Retina (tissue), 1 donor: ENCODE measurements around the gene SLC25A46.
"Not testable (repeated sequence)": the region's sequence is repeated elsewhere in the genome, so short reads cannot be mapped to it uniquely, and the experiment has no call there.

Experiments
- DNase-seq: peaks from one replicate; pipeline ENCODE4 v3.0.0-alpha.2; 2016

The SLC25A46 gene

DNA sequence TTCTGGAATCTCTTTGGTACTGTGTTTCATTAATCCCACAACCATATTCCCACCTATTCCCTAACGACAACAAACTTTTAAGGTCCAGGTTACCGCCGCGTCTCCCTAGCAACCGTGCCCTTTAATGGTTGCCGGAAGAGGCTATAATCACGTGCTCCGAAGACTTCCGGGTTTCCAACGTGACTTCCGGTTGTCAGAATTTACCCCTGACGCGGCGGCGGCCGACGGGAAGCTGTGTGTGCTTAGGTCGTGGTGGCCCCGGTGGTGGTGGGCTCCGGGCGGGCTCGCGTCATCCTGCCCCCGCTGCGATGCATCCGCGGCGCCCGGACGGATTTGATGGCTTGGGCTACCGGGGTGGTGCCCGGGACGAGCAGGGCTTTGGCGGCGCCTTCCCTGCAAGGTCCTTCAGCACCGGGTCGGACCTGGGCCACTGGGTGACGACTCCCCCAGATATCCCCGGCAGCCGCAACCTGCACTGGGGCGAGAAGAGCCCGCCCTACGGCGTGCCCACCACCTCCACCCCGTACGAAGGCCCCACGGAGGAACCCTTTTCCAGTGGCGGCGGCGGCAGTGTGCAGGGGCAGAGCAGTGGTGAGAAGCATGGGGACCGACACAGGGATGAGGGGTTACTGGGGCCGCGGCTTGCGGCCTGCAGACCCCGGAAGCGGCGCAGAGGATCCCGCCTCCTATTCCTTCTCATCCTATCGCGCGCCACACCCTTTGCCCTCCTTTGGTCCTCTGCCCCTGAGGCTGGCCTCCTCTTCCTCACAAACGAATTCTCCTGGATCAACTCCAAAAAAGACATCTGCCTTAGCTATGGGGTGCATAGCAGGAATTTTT is at the start of gene SLC25A46:
TSS of gene SLC25A46 (plus strand) at position 196 of the 840 bp plus-strand sequence. CDS start at position 309, 113 bp downstream.
- peak; percentile 98 for DNase-seq

DNA sequence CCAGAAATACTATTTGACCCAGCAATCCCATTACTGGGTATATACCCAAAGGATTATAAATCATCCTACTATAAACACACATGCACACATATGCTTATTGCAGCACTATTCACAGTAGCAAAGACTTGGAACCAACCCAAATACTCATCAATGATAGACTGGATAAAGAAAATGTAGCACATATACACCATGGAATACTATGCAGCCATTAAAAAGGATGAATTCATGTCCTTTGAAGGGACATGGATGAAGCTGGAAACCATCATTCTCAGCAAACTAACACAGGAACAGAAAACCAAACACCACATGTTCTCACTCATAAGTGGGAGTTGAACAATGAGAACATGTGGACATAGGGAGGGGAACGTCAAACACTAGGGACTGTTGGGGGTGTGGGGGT is 48.2 kb upstream of the SLC25A46 start:
- DNase-seq, result not testable (repeated sequence)

DNA sequence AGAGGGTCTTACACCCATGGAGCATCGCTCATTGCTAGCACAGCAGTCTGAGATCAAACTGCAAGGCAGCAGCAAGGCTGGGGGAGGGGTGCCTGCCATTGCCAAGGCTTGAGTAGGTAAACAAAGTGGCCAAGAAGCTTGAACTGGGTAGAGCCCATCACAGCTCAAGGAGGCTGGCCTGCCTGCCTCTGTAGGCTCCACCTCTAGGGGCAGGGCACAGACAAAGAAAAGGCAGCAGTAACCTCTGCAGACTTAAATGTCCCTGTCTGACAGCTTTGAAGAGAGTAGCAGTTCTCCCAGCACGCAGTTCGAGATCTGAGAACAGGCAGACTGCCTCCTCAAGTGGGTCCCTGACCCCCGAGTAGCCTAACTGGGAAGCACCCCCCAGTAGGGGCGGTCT is 46.1 kb upstream of the SLC25A46 start:
- not testable (repeated sequence) for DNase-seq

DNA sequence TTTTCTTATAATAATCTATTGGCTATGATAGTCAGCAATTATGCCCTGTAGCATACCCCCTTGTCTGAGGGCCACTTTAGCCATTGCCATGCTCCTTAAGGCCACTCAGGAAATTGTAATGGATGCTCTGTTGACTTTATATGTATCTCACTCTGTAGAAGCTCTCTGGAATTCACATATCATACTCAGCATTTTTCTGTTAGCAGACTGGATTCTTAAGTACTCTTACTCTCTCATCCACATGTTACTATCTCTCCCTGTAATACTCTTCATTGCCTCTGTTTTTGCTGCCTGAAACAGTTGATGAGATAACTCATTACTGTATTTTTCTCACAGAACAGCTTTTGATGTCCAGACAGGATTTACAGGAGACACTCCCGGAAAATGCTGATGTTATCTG is 36.5 kb upstream of the SLC25A46 start:
- DNase-seq, result no peak

DNA sequence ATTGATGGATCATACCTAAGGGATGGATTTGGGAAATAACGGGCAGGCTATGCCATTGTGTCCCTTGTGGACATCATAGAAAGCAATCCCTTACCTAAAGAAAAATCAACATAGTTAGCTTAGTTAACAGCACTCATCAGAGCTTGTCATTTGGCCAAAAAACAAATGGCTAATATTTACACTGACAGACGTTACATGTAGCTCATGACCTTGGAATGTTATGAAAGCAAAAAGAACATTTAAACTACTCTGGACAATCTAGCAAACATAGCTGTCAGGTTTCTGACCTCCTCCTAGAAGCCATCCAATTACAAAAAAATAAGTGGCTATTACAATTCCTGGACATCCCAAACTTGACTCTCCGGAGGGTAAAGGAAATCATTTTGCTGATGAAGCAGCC is 36.1 kb upstream of the SLC25A46 start:
- DNase-seq, result no peak

DNA sequence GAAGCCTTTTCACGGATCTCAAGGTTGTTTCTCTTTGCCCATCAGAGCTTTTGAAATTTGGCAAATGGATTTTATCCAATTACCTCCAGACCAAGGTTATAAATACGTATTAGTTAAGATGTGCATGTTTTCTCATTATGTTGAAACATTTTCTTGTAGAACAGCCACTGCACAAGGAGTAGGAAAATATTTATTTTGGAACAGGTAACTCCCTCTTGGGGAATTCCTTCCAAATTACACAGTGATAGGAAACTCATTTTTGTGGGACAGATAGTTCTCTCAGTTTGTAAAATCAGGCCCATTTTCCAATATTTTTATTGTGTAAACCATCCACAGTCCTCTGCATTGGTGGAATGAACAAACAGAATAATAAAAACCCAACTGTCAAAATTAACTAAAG is 35.3 kb upstream of the SLC25A46 start:
- no peak for DNase-seq

DNA sequence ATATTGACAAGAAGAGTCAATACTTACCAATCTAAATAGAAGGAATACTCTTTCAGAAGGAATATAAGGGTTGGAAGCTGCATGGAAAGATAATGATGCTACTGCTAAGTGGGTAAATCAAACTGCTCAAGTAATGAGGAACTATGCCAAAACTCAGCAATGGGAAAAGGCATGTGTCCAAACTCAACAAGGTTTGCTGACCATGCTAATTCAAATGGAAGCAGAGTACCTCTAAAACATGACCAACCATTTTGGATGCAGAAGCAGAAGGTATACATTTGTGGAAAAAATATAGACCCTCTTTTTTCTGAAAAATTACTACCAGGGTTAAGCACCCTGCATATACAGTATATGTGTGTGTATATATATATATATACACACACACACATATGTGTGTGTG is 33.5 kb upstream of the SLC25A46 start:
- no peak for DNase-seq

DNA sequence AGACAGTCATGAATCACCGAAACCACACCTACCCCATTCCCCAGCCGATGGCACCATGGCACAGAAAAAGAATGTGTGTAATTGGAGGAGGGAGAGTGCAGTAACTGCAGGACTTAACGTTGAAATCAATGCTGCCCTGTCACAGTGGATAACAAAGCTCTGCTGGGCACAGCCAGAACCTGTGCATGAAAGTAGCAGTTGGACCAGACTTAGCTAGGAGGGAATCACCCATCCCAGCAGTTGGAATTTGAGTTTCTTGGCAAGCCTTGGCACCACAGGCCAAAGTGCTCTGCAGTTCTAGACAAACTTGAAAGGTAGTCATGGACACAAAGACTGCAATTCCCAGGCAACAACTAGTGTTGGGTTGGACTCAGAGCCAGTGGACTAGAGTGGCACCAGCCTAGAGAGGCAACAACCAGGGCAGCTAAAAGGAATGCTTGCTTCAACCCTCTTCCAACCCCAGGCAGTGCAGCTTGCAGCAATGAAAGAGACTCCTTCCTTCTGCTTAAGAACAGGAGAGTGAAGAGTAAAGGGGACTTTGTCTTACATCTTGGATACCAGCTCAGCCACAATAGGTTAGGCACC is 31.5 kb upstream of the SLC25A46 start:
- no peak for DNase-seq

DNA sequence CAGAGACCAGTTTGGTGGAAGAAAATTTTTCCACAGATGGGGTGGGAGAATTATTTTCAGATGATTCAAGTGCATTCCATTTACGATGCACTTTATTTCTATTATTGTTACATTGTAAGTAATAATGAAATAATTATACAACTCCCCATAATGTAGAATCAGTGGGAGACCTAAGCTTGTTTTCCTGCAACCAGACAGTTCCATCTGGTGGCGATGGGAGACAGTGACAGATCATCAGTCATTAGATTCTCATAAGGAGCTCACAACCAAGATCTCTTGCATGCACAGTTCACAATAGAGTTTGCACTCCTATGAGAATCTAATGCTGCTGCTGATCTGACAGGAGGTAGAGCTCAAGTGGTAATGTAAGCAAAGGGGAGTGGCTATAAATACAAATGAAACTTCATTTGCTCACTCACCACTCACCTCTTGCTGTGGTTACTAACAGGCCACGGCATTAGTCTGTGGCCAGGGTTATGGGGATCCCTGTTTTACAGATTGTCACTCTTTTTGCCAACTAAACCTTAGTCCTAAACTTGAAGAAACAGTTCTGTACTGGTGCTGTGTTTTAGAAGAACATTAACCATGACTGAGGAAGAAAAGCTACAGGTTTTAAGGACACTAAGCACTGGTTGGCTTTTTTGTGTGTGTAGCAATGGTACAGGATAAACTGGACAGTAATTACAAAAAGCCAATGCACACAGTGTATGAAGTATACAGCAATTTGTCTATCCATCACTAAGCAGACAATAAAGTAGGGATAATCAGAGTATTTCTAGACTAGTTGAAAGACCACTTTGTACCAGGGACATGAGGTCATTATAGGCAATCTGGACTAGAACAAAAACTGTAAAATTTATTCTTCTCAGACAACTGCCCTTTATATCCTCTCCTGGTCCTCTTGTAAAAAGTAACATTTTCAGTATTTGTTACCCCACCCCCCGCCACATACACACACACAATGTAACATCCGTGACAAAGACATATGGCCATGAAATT is 22.3 kb upstream of the SLC25A46 start:
- DNase-seq, result no peak

DNA sequence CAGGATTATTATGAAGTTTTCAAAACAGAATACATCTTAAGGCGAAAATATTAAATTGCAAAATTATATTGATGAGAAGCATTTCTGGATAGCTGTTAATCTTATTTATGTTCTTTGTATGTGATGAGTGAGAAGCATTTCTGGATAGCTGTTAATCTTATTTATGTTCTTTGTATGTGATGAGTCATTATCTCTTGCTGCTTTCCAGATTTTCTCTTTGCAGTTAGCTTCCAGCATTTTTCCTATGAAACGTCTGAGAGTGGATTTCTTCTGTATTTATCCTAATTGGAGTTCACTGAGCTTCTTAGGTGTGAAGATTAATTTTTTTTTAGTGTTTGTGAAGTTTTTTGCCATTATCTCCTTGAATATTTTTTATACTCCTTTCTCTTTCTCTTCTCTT is 20.5 kb upstream of the SLC25A46 start:
- DNase-seq, result no peak

DNA sequence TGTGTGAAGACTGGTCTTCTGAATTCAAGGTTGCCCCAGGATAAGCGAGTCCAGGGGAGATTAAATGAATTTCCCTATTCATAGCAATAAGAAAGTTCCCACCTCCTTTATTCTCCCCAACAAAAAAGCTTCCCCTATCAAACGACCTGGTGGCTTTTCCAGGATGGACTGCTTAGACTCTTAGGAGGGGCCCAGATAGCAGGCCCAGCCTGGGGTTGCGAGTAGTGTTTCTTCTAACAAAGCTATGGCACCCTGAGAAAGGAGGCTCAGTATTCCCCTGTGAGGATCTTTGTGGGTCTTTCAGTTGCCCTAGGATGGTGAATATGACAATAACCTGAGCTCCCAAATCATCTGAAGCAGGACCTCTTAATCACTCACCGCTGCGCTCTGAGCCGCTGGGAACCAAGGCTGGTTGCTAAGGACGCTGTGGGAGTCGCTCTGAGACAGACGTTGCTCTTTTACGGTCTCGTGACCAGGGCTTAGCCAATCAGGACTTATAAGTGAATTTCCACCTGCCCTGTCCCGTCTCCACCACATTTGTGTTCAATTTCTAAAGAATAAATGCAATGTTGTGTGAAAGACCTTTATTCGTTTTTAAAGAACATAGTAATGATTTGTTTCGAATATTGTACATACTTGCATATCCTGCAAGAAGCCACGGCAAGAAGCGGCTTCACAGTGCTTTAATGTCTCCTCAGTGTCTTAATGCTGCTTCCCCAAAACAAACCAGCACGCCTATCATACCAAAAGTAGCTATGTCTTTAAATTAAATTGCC is 12.4 kb upstream of the SLC25A46 start, which contains the start of gene TMEM232:
TSS of gene TMEM232 (minus strand) at position 423 of the 776 bp plus-strand sequence. CDS start 59,319 bp downstream, outside the sequence.
- DNase-seq, result peak; percentile 80

DNA sequence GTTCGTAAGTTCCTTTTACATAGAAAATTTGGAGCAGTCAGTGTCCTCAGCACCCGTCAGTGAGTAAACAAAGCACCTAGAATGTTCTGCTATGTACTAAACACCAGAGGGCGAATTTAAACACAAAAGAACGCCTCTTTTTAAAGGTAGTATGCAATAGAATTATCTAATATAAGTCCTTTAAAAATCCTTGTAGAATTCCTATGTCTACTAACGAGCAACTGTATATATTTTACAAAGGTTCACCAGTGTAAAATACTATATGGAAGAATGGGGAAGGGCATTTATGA is 11.8 kb upstream of the SLC25A46 start:
- DNase-seq, result no peak

DNA sequence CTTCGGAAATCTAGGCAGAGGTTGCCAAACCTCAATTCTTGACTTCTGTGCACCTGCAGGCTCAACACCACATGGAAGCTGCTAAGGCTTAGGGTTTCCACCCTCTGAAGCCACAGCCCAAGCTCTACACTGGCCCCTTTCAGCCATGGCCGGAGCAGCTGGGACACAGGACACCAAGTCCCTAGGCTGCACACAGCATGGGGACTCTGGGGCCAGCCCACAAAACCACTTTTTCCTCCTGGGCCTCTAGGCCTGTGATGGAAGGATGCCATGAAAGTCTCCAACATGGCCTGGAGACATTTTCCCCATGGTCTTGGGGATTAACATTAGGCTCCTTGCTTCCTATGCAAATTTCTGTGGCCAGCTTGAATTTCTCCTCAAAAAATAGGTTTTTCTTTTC is 7.3 kb upstream of the SLC25A46 start:
- not testable (repeated sequence) for DNase-seq

DNA sequence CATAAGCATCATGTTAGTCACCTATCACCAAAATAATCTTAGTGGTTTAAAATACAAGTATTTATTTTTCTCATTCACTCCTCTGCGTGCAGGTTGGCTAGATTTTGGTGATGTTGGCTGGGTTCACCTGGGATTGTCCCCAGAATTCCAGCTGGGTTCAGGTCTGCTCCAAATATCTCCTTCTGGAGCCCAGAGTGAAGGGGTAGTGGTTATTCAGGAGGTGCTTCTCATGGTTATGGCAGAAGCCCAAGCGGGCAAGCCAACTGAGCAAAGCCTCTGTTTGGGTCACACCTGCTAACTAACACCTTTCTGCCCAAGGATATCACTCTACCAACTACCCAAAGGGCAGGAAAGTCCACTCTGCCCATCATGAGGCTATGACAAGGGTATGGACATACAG is 4.7 kb upstream of the SLC25A46 start:
- DNase-seq, result no peak

DNA sequence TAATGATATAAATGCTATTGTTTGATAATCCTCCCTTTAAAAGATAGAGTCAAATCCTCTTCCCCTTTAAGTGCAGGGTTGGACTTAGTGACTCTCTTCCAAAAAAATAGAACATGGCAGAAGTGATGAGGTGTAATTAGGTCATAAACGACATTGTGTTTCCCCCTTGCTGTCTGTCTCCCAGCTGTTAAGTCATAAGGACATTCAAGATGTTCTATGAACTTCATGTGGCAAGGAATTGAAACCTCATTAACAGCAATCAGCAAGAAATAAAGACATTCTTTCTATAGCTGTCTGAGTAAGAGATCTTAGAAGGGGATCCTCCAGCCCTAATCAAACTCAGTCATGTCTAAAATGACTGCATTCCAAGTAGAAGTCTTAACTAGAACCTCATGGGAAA is 3.3 kb upstream of the SLC25A46 start:
- DNase-seq, result no peak

DNA sequence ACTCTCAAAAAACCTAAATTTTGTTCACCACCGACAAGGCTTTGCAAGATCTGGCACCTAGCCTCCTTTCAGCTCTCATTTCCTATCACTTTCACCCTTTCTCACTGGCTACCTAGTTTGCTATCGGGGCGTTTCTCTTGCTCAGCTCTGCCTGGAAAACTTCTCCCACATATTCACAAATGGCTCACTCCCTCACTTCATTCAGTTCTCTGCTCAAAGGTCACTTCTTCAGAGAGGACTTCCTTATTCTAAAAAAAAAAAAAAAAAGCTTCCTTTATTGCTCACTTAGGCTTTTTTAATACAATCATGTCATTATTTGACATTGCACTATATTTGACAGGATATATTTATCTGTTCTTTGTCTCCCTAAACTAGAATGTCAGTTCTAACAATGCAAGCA is 2.1 kb upstream of the SLC25A46 start:
- DNase-seq, result no peak

DNA sequence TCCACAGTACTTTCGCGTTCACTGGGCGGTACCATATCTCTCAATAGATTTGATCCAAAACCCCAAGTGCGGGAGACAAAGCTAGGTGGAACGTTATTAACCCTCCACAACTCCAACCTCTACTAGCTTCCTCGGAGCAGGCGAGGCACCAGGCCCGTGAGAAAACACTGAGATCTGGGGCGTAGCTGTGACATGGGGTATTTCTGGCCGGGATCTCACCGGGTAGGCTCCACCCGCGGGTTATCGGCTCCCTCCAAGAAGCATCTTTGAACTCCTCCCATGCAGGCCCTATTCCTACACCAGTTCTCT is 350 bp upstream of the SLC25A46 start:
- no peak for DNase-seq

DNA sequence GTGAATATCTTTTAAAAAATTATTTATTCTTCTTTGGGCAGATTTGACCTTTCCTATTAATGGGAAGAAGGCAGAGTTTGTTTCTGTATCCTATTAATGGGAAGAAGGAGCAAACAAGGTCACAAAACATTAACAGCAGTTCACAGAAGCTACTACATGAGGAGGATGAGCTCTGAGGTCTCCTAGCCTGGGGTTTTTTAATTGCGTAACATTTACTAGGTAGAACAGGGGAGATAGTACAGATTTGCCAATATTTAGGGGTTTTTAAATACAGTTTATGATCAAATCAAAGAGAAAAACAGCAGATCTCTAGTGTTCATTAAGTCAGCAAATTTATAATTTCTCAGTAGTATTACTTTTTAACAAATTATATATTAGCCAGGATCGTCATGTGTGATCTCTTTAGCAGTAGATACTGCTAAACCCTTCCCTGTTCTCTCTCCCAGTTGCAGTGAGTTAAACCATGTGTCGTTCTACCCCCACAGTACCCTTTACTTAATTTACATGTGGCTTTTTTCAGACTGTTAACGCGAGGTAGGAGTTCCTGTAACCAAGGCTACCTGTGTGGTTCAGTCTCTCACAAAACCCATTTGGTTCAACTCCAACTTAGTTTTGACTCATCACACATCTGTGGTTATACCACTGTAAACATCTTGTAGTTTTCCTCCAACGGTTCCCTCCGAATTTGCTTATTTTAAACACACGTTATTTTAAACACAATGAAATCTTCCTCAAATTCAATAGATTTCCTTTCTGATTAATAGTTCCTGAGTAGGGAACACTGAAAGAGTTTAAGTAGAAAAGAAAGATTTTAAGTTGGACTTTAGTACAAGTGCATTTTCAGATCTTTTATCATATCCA is 13.3 kb downstream of the SLC25A46 start:
- DNase-seq, result no peak

DNA sequence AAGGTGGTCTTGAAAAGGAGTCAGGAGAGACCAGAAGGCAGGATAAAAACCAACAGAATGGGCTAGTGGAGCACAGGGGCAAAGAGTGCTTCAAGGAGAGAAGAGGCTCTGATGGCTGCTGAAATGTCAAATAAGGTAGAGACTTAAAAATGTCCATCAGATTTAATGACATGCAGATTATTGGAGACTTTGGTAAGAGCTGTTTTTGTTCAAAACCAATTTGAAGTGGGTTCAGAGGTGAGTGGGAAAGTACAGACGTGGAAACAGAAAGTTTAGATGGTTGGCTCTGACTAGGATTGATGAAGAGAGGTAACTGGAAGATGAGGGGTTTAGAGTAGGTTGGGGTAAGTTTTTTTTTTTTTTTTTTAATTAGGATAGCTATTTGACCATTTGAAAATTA is 14.1 kb downstream of the SLC25A46 start:
- DNase-seq, result no peak

DNA sequence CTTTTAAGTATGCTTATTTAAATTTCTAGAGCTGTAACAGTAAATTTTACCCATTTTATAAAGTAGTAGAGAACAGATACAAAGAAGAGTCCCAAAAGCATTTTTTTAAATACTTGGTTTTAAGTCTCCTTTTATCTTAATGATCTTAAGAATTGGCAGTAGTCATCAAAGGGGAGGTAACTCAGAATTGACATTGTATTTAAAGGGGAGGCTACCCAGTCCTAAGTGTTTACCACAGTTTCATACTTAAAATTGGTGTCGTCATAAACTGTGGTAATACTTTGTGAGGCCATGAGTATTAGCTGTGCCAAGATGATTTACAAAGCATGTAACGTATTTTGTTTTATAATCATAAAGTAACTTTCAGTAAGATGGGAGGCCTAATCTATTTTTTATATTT is 14.8 kb downstream of the SLC25A46 start:
- no peak for DNase-seq

DNA sequence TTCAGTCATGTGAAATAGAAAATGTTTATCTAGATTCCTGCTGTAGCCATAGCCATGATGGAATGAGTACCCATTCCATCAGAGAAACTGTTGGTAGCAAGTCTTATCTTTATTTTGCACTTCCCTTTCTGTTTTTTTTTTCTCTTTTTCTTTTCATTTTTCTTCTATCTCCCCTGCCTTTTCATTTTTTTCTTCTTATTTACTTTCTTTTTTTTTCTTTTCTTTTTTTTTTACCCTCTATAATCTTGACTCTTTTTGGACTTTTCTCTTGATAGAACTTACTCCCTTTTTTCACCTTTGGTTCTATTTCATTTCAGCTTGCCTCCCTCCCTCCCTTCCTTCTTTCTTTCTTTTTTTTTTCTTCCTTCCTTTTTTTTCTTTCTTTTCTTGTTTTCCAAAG is 15.4 kb downstream of the SLC25A46 start:
- DNase-seq, result no peak
